H4 (cell line): ENCODE data around the gene ZNF155. TPM values are rescaled to one million over a fixed set of nuclear protein-coding genes. Genes with fewer than 3 reads are reported as not detected.
A peak's percentile ranks its signal among the peaks of the same experiment; 100 is the strongest.
"Not testable (repeated sequence)": the region's sequence is repeated elsewhere in the genome, so short reads cannot be mapped to it uniquely, and the experiment has no call there.

Experiments used
- DNase-seq: peaks from one replicate; pipeline ENCODE4 v3.0.0-alpha.2; 2015; ENCODE audit warnings: low spot score
- total RNA-seq: library from RNA; depleted of rRNA; stranded (reverse); fragments of >200 nt; shearing (Covaris generic); gene quantifications from 2 replicates; pipeline ENCODE4 v1.2.3, GENCODE V29; 2014; rRNA removed

Gene ZNF155
- 2.4 and 3.4 TPM in 2 replicates for total RNA-seq

GRCh38 chr19:43983912-43984686 is at the start of gene ZNF155:
Gene ZNF155 (plus strand): TSS chr19:43984188. CDS start chr19:43988544, 4,356 bp downstream.
- DNase-seq, result peak; percentile 91

- peak; percentile 67 for DNase-seq
Observed at GRCh38 chr19:43934985-43935708, 48.8 kb upstream of the ZNF155 start, which contains the start of gene ZNF45. Gene ZNF45 (minus strand): TSS chr19:43935282. CDS start chr19:43922185, 13,097 bp downstream.

DNA sequence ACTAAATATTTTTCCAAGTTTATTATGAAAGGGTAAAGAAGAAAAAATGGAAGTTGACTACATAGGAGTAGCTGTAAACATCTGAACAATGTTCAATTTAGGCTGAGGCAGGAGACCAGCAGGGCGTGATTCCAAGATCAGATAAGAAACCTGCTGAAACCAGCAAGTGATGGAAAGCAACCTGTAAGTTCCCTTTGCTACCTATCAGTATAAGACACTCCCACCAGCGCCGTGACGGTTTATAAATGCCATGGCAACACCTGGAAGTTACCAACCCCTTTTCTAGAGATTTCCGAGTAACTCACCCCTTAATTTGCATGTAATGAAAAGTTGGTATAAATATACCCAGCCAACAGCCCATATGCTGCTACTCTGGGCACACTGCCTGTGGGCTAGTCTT is 47.8 kb upstream of the ZNF155 start:
- DNase-seq, result no peak

GRCh38 chr19:43939557-43940260 is 44.3 kb upstream of the ZNF155 start:
- DNase-seq, result no peak

DNA sequence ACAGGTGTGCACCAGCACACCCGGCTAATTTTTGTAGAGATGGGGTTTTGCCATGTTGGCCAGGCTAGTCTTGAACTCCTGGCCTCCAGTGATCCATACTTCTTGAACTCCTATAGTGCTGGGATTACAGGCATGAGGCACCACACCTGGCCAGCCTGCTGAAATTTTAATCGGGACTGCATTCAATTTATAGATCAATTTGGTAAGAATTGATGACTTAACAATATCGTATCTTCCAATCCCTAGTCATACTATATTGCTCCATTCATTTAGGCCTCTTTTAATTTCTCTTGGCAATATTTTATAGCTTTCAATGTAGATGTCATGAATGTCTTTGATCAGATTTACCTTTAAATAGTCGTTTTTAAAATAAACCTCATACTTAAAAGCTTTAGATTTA is 43.3 kb upstream of the ZNF155 start:
- DNase-seq, result no peak

- DNase-seq, result no peak
Observed at GRCh38 chr19:43941209-43941608, 42.8 kb upstream of the ZNF155 start.

- DNase-seq, result not testable (repeated sequence)
Observed at GRCh38 chr19:43947412-43947811, 36.6 kb upstream of the ZNF155 start.

DNA sequence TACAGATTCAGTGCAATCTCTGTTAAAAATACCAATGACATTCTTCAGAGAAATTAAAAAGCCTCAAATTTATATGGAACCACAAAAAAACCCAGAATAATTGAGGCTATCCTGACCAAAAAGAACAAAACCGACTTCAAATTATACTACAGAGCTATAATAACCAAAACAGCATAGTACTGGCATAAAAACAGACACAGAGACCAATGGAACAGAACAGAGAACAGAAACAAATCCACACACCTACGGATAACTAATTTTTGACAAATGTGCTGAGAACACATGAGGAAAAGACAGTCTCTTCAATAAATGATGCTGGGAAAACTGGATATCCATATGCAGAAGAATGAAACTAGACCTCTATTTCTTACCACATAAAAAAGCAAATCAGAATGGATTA is 34.2 kb upstream of the ZNF155 start:
- not testable (repeated sequence) for DNase-seq

- DNase-seq, result peak; percentile 92
Observed at GRCh38 chr19:43950834-43951645, 32.9 kb upstream of the ZNF155 start, which contains the start of gene ZNF221. Gene ZNF221 (plus strand): TSS chr19:43951228. CDS start chr19:43962727, 11,499 bp downstream.

GRCh38 chr19:43956827-43957226 is 27.2 kb upstream of the ZNF155 start:
- no peak for DNase-seq

GRCh38 chr19:43957891-43958290 is 26.1 kb upstream of the ZNF155 start:
- DNase-seq, result no peak

- no peak for DNase-seq
Observed at GRCh38 chr19:43960411-43960810, 23.6 kb upstream of the ZNF155 start.

- no peak for DNase-seq
Observed at GRCh38 chr19:43966079-43966694, 17.8 kb upstream of the ZNF155 start.

GRCh38 chr19:43976732-43977131 is 7.3 kb upstream of the ZNF155 start:
- DNase-seq, result no peak

GRCh38 chr19:43983544-43983911 is 460 bp upstream of the ZNF155 start:
- DNase-seq, result no peak

- DNase-seq, result no peak
Observed at GRCh38 chr19:43984687-43985000, 656 bp downstream of the ZNF155 start.

DNA sequence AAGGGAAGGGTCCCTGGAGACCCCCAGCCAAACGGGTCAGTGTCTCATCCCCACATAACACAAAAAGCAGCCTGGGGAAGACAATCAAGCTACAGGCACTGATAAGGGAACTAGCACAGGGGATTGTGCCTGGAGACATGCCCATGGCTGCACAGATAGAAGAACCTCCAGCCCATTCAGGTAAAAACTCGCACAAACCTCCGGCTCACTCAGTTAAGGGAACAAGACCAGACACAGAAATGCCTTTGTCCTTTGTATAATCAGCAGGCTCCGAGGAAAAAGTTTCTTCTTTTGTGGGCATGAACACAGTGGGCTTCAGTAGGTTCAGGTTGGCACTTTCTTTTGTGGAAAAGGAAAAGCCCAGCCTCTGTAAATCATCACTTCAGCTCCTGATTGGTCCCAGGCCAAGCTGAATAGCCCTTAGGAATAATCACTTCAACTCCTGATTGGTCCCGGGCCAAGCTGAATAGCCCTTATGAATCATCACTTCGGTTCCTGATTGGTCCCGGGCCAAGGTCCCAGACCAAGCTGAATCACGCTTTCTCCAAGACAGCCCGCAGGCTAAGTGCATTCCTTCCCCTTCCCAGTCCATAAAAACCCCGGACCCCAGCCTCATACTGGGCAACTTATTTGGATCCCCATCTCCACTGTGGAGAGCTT is 13.8 kb downstream of the ZNF155 start:
- DNase-seq, result no peak

DNA sequence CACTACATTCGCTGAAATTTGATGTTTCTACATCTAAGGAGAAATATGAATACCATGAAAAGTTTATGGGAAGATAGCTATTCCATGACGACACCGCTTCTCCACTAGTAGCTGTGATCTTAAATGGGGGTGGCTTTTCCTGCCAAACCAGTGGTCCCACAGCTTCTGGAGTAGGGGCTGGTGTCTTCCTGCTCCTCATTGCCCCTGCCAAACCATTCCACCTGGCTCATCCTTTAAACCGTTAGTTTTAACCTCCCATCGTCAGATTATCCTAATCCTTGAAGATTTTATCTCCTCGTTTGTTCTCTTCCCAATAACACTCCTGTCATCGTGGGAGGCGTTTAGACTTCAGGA is 18.2 kb downstream of the ZNF155 start:
- no peak for DNase-seq

DNA sequence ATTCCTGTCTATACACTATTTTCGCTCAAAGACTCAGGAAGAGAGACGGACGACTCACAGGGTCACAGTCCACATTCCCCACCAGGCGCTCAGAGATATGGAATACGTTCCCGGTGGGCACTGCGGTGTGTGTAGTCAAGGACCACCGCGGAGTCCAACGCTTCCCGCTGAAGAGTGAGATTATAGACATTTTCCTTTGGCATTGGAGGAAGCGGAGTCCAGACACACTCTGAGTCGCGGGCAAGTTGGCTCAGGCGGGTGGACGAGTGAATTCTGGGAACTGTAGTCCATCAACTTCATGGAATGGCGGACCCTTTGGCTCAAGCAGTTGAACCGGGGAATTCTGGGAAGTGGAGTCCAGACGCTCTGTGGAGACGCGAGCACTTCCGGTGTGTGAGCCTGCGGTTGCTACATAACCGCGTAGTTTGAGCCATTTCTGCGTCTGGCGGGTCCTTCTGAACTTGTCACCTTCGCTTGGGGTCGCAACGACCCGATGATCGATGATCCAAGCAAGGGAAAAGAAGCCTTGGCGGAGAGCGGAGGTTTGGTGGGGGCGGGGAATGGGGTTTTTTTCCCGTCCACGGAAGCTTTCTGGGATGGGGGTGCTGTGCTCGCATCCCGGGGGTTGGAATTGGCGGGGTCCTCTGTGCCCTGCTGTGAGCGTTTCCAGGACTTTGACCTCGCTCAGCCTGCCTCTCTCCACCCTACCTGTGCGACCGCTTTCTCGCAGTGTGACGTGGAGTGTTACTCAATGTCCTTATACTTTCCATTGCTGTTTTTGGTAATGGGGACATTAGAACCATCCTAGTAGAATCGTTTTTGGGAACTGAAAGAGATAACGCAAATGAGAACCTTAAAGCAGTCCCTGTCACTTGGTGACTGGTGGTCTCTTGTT is 18.8 kb downstream of the ZNF155 start, which contains the start of gene ZNF230:
ZNF230 (plus strand) TSS at position 392 of the 895 bp plus-strand sequence. CDS start 4,122 bp downstream, outside the sequence.
- DNase-seq, result peak; percentile 88
